Keratinocyte (primary cell): Measurements from ENCODE around the gene CCRL2. TPM values are rescaled to one million over a fixed set of nuclear protein-coding genes. Genes with fewer than 3 reads are reported as not detected.

ENCODE experiments used
- DNase-seq: peaks from one replicate; pipeline ENCODE4 v3.0.0-alpha.2; 2011; ENCODE audit warnings: low read depth, missing footprints, low spot score
- FAIRE-seq: peaks from 2 replicates; lab custom pipeline; 2011; peaks lifted over from hg19 to GRCh38; lab: Jason Lieb, UNC
- H2AFZ ChIP-seq: 2 replicates; pipeline ENCODE4 v1.6.0; 2012; ENCODE audit warnings: low read length, control low read depth, inconsistent platforms; ENCODE audit not compliant: control insufficient read depth
- H3K27ac ChIP-seq: 2 replicates; pipeline ENCODE4 v1.5.1; 2011; ENCODE audit warnings: low read length; ENCODE audit not compliant: control insufficient read depth, insufficient read depth
- H3K27me3 ChIP-seq: 3 replicates; pipeline ENCODE4 v1.6.0; 2011; ENCODE audit warnings: low read length; ENCODE audit not compliant: control insufficient read depth, insufficient read depth; ENCODE audit errors: extremely low read depth
- H3K36me3 ChIP-seq, 2 experiments: 2 replicates in 1 of 2; 3 replicates in 1 of 2; pipeline ENCODE4 v1.5.1; 2011; ENCODE audit warnings: low read length in 2 of 2, mild to moderate bottlenecking in 1 of 2; ENCODE audit not compliant: control insufficient read depth in 2 of 2, insufficient read depth in 2 of 2; ENCODE audit errors: extremely low read depth in 1 of 2
- H3K4me1 ChIP-seq: 3 replicates; pipeline ENCODE4 v1.5.1; 2011; ENCODE audit warnings: low read length; ENCODE audit not compliant: control insufficient read depth, insufficient read depth; ENCODE audit errors: extremely low read depth
- H3K4me2 ChIP-seq: 3 replicates; pipeline ENCODE4 v1.6.0; 2011; ENCODE audit warnings: low read depth, low read length; ENCODE audit not compliant: control insufficient read depth, insufficient read depth; ENCODE audit errors: extremely low read depth
- H3K4me3 ChIP-seq, 3 experiments: fragments of 200-600 bp in 1 of 3; sonication (generic) in 1 of 3; 2 replicates in 2 of 3; 3 replicates in 1 of 3; pipeline ENCODE4 v1.5.1; 2011 to 2016; ENCODE audit warnings: low read length in 3 of 3, mild to moderate bottlenecking in 3 of 3, control low read depth in 2 of 3, inconsistent platforms in 1 of 3, low read depth in 1 of 3, mixed read lengths in 1 of 3, mixed run types in 1 of 3, moderate library complexity in 1 of 3; ENCODE audit not compliant: control insufficient read depth in 2 of 3, insufficient read depth in 2 of 3; ENCODE audit errors: extremely low read depth in 1 of 3
- H3K79me2 ChIP-seq: 2 replicates; pipeline ENCODE4 v1.6.0; 2012; ENCODE audit warnings: low read length; ENCODE audit not compliant: control insufficient read depth, insufficient read depth
- H3K9ac ChIP-seq: 3 replicates; pipeline ENCODE4 v1.6.0; 2011; ENCODE audit warnings: low read length; ENCODE audit not compliant: control insufficient read depth, insufficient read depth; ENCODE audit errors: extremely low read depth
- H3K9me1 ChIP-seq: 3 replicates; pipeline ENCODE4 v1.6.0; 2011; ENCODE audit warnings: low read length; ENCODE audit not compliant: control insufficient read depth, insufficient read depth; ENCODE audit errors: extremely low read depth
- H3K9me3 ChIP-seq: 2 replicates; pipeline ENCODE4 v1.5.1; 2012; ENCODE audit warnings: low read depth, low read length; ENCODE audit not compliant: control insufficient read depth
- H4K20me1 ChIP-seq: 3 replicates; pipeline ENCODE4 v1.6.0; 2011; ENCODE audit warnings: low read length; ENCODE audit not compliant: control insufficient read depth, insufficient read depth; ENCODE audit errors: extremely low read depth
- EZH2 ChIP-seq: IDR thresholded peaks from one replicate; pipeline ENCODE4 v1.6.1; 2012; ENCODE audit warnings: inconsistent platforms, mild to moderate bottlenecking, low read length, moderate library complexity
- dilution Hi-C: fragments of 300-500 bp; cut with MboI; formaldehyde crosslinking; loops from one replicate; pipeline ENCODE4 v1.7.0; 2020; ENCODE audit warnings: low sequenced_read_pairs; ENCODE audit not compliant: extremely low pct_ligation_motif_present
- polyA plus RNA-seq, 5 experiments: library from polyadenylated mRNA; depleted of rRNA in 3 of 5; stranded (reverse) in 3 of 5; stranded (forward) in 1 of 5; unstranded in 1 of 5; fragments of >200 nt; gene quantifications; 1 replicate in 1 of 5; 2 replicates in 3 of 5; 3 replicates in 1 of 5; pipeline versions ENCODE4 v1.2.1 to v1.2.3, GENCODE V29; 2011 to 2012; ENCODE audit warnings: missing spikeins in 2 of 5, low read depth in 1 of 5, low replicate concordance in 1 of 5
- TF ChIP-seq, protein P1 (sequence below), 3 experiments: IDR thresholded peaks in 1 of 3; conservative IDR thresholded peaks in 1 of 3; optimal IDR thresholded peaks in 1 of 3; 2 replicates in 2 of 3; 3 replicates in 1 of 3; pipeline versions ENCODE3 to v1.5.1; 2011; ENCODE audit warnings: low read length in 3 of 3, mild to moderate bottlenecking in 3 of 3, moderate library complexity in 2 of 3, control low read depth in 1 of 3, inconsistent platforms in 1 of 3; ENCODE audit not compliant: insufficient read depth in 2 of 3; ENCODE audit errors: extremely low read depth in 1 of 3

Gene CCRL2
- polyA plus RNA-seq, 1 donor (not counting 4 experiments of a cell fraction or from before 2014, with no cell fraction given): not detected

DNA sequence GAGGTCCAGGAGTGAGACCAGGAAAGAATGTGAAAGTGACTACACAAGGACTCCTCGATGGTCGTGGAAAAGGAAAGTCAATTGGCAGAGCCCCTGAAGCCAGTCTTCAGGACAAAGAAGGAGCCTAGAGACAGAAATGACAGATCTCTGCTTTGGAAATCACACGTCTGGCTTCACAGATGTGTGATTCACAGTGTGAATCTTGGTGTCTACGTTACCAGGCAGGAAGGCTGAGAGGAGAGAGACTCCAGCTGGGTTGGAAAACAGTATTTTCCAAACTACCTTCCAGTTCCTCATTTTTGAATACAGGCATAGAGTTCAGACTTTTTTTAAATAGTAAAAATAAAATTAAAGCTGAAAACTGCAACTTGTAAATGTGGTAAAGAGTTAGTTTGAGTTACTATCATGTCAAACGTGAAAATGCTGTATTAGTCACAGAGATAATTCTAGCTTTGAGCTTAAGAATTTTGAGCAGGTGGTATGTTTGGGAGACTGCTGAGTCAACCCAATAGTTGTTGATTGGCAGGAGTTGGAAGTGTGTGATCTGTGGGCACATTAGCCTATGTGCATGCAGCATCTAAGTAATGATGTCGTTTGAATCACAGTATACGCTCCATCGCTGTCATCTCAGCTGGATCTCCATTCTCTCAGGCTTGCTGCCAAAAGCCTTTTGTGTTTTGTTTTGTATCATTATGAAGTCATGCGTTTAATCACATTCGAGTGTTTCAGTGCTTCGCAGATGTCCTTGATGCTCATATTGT lies 47.1 kb upstream of the CCRL2 start:
- TF ChIP-seq EZH2: no peak
- TF ChIP-seq, protein P1, sequence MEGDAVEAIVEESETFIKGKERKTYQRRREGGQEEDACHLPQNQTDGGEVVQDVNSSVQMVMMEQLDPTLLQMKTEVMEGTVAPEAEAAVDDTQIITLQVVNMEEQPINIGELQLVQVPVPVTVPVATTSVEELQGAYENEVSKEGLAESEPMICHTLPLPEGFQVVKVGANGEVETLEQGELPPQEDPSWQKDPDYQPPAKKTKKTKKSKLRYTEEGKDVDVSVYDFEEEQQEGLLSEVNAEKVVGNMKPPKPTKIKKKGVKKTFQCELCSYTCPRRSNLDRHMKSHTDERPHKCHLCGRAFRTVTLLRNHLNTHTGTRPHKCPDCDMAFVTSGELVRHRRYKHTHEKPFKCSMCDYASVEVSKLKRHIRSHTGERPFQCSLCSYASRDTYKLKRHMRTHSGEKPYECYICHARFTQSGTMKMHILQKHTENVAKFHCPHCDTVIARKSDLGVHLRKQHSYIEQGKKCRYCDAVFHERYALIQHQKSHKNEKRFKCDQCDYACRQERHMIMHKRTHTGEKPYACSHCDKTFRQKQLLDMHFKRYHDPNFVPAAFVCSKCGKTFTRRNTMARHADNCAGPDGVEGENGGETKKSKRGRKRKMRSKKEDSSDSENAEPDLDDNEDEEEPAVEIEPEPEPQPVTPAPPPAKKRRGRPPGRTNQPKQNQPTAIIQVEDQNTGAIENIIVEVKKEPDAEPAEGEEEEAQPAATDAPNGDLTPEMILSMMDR (optimal IDR thresholded peaks at IDR 0.05 in 1 of 3, IDR thresholded peaks at IDR 0.05 in 1 of 3, conservative IDR thresholded peaks at IDR 0.05 in 1 of 3; ENCODE audit: extremely low read depth in 1 of 3, insufficient read depth in 2 of 3, low read length in 3 of 3): no peak
- peaks cover 3% of the 10 kb centered on the region for H3K4me1 ChIP-seq
- no peak overlapping the region for H2AFZ ChIP-seq
- no peak for FAIRE-seq
- no peaks in the 10 kb centered on the region for H4K20me1 ChIP-seq
- no peak overlapping the region for H3K9ac ChIP-seq
- H3K4me3 ChIP-seq: no peak overlapping the region
- no peak overlapping the region for H3K4me2 ChIP-seq
- H3K27me3 ChIP-seq: peaks cover 30% of the 10 kb centered on the region
- H3K9me1 ChIP-seq: no peaks in the 10 kb centered on the region
- no peak for DNase-seq
- dilution Hi-C loops: no loop called here
- no peaks in the 10 kb centered on the region for H3K9me3 ChIP-seq
- H3K27ac ChIP-seq: no peak overlapping the region
- H3K36me3 ChIP-seq: no peaks in the 10 kb centered on the region
- no peaks in the 10 kb centered on the region for H3K79me2 ChIP-seq

DNA sequence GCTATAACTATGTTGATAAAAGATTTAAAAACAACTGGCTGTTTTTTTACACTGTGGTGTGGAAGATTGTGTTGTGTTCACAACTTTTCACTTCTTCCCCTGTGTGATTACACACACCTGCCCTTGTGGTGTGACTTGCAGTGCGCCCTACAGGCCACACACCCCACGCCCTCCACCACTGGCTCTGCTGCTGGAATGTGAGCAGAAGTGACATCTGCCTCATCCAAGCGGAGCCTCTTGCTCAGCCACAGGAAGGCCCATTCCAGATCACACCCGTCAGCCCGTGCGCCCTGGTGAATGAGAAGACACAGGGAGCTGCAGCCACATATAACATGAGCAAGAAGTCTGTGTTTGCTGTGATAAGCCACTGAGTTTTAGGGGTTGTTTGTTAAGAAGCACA lies 46.2 kb upstream of the CCRL2 start:
- dilution Hi-C loops: no loop called here
- TF ChIP-seq, protein P1 (optimal IDR thresholded peaks at IDR 0.05 in 1 of 3, IDR thresholded peaks at IDR 0.05 in 1 of 3, conservative IDR thresholded peaks at IDR 0.05 in 1 of 3; ENCODE audit: extremely low read depth in 1 of 3, insufficient read depth in 2 of 3, low read length in 3 of 3): no peak
- TF ChIP-seq EZH2: no peak
- Histone ChIP-seq H3K9ac (no peak overlapping the region), H3K4me3 (no peak overlapping the region), H4K20me1 (no peaks in the 10 kb centered on the region), H3K27me3 (peaks cover 20% of the 10 kb centered on the region), H3K4me2 (no peak overlapping the region), H3K9me1 (no peaks in the 10 kb centered on the region), H3K36me3 (no peaks in the 10 kb centered on the region), H3K4me1 (peaks cover 7% of the 10 kb centered on the region), H3K27ac (no peak overlapping the region), H3K9me3 (no peaks in the 10 kb centered on the region), H3K79me2 (no peaks in the 10 kb centered on the region), H2AFZ (no peak overlapping the region)
- FAIRE-seq (no peak), DNase-seq (no peak)
